Endothelial cell (in vitro differentiated cells): ENCODE results near the gene ITGAL. TPM values are rescaled to one million over a fixed set of nuclear protein-coding genes. Genes with fewer than 3 reads are reported as not detected.
A peak's percentile ranks its signal among the peaks of the same experiment; 100 is the strongest.

ENCODE experiments used
- DNase-seq: peaks from one replicate; pipeline ENCODE4 v3.0.0; 2021; ENCODE audit warnings: low spot score
- H3K27ac Mint-ChIP-seq: one replicate; pipeline ENCODE4 v1.8.0; 2021; ENCODE audit warnings: mixed read lengths, inconsistent platforms; ENCODE audit not compliant: unreplicated experiment
- H3K27me3 Mint-ChIP-seq: one replicate; pipeline ENCODE4 v1.8.0; 2021; ENCODE audit warnings: mild to moderate bottlenecking, moderate library complexity, mixed read lengths, inconsistent platforms; ENCODE audit not compliant: unreplicated experiment
- H3K36me3 Mint-ChIP-seq: one replicate; pipeline ENCODE4 v1.8.0; 2021; ENCODE audit warnings: mild to moderate bottlenecking, low read depth, mixed read lengths, inconsistent platforms; ENCODE audit not compliant: unreplicated experiment
- H3K4me1 Mint-ChIP-seq: one replicate; pipeline ENCODE4 v1.8.0; 2021; ENCODE audit warnings: mild to moderate bottlenecking, mixed read lengths, inconsistent platforms; ENCODE audit not compliant: unreplicated experiment
- H3K4me3 Mint-ChIP-seq: one replicate; pipeline ENCODE4 v1.8.0; 2021; ENCODE audit warnings: mild to moderate bottlenecking, mixed read lengths, inconsistent platforms; ENCODE audit not compliant: unreplicated experiment
- H3K9me3 Mint-ChIP-seq: one replicate; pipeline ENCODE4 v1.8.0; 2021; ENCODE audit warnings: mixed read lengths, inconsistent platforms; ENCODE audit not compliant: unreplicated experiment
- total RNA-seq: library from RNA; stranded (reverse); fragmentation: NEBNext Ultra II Directional; extraction: Animal tissue kit (Norgen Biotek cat#: 25700); gene quantifications from one replicate; pipeline ENCODE4 v1.2.1, GENCODE V29; 2021; ENCODE audit not compliant: unreplicated experiment
- TF ChIP-seq, protein P1 (sequence below): fragments of 200-600 bp; sonication (generic); IDR thresholded peaks from one replicate; pipeline ENCODE4 v1.5.0; 2021; ENCODE audit warnings: antibody characterized with exemption; ENCODE audit not compliant: unreplicated experiment

Gene ITGAL
- total RNA-seq, 1 donor from 2014 or later: not detected

GRCh38 chr16:30558789-30559377 is 86.3 kb downstream of the ITGAL start:
- Mint-ChIP-seq H3K4me3 (peak overlapping the region; percentile 89), H3K4me1 (peaks cover 23% of the 10 kb centered on the region), H3K27me3 (peaks cover 10% of the 10 kb centered on the region), H3K9me3 (no peaks in the 10 kb centered on the region), H3K36me3 (peaks cover 9% of the 10 kb centered on the region), H3K27ac (peak overlapping the region; percentile 92)
- TF ChIP-seq, protein P1, sequence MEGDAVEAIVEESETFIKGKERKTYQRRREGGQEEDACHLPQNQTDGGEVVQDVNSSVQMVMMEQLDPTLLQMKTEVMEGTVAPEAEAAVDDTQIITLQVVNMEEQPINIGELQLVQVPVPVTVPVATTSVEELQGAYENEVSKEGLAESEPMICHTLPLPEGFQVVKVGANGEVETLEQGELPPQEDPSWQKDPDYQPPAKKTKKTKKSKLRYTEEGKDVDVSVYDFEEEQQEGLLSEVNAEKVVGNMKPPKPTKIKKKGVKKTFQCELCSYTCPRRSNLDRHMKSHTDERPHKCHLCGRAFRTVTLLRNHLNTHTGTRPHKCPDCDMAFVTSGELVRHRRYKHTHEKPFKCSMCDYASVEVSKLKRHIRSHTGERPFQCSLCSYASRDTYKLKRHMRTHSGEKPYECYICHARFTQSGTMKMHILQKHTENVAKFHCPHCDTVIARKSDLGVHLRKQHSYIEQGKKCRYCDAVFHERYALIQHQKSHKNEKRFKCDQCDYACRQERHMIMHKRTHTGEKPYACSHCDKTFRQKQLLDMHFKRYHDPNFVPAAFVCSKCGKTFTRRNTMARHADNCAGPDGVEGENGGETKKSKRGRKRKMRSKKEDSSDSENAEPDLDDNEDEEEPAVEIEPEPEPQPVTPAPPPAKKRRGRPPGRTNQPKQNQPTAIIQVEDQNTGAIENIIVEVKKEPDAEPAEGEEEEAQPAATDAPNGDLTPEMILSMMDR: no peak
- DNase-seq: no peak

GRCh38 chr16:30559690-30560089 is 87.1 kb downstream of the ITGAL start:
- DNase-seq: no peak
- Mint-ChIP-seq H3K27ac (peak overlapping the region; percentile 0), H3K4me1 (peaks cover 18% of the 10 kb centered on the region), H3K36me3 (peaks cover 5% of the 10 kb centered on the region), H3K4me3 (no peak overlapping the region), H3K9me3 (no peaks in the 10 kb centered on the region), H3K27me3 (peaks cover 5% of the 10 kb centered on the region)
- TF ChIP-seq, protein P1: no peak

- peak overlapping the region; percentile 84 for H3K27ac Mint-ChIP-seq
- DNase-seq: peak; percentile 28
These were observed 88.7 kb downstream of the ITGAL start for GRCh38 chr16:30561089-30561816.

GRCh38 chr16:30562021-30562420 is 89.5 kb downstream of the ITGAL start:
- Mint-ChIP-seq H3K36me3 (peaks cover 5% of the 10 kb centered on the region), H3K4me3 (no peak overlapping the region), H3K27me3 (peaks cover 8% of the 10 kb centered on the region), H3K27ac (peak overlapping the region; percentile 78), H3K9me3 (no peaks in the 10 kb centered on the region), H3K4me1 (peaks cover 22% of the 10 kb centered on the region)
- TF ChIP-seq, protein P1: no peak
- no peak for DNase-seq

More at GRCh38 chr16:30561089-30561816, 88.7 kb downstream of the ITGAL start:
- Mint-ChIP-seq H3K9me3 (no peaks in the 10 kb centered on the region), H3K27me3 (peaks cover 2% of the 10 kb centered on the region), H3K4me1 (peaks cover 16% of the 10 kb centered on the region), H3K4me3 (peak overlapping the region; percentile 29), H3K36me3 (peaks cover 2% of the 10 kb centered on the region)
- TF ChIP-seq, protein P1: no peak

DNA sequence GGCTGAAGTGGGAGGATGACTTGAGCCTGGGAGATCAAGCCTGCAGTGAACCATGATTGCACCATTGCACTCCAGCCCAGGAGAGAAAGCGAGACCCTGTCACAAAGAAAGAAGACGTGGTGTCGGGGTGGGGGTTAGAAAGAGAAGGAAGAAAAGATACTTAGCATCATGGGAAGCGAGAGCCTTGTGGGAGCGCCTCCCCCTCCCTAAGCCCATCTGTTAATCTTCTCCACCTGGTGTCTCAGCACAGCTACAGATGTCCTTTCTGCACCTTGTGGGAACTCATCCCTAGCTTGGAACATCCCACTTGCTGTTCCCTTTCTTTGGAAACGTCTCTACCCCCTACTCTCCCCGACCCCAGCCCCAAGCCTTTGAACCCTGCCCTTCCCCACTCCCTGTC is 93.0 kb downstream of the ITGAL start:
- TF ChIP-seq, protein P1: no peak
- H3K27me3 Mint-ChIP-seq: peaks cover 10% of the 10 kb centered on the region
- no peak overlapping the region for H3K27ac Mint-ChIP-seq
- DNase-seq: no peak
- H3K9me3 Mint-ChIP-seq: no peaks in the 10 kb centered on the region
- no peak overlapping the region for H3K4me3 Mint-ChIP-seq
- H3K36me3 Mint-ChIP-seq: peaks cover 5% of the 10 kb centered on the region
- peaks cover 28% of the 10 kb centered on the region for H3K4me1 Mint-ChIP-seq
